Measurements from ENCODE around the gene MEPCE. TPM values are rescaled to one million over a fixed set of nuclear protein-coding genes. Genes with fewer than 3 reads are reported as not detected.

Gene MEPCE
- total and polyA plus RNA-seq, 8 donors = 14.1 to 117 (median 22.5) TPM

- DNase-seq = no peak
- TF ChIP-seq POLR2AphosphoS5 (IDR thresholded peaks at IDR 0.05) = no peak
- no peak for TF ChIP-seq CTCF (IDR thresholded peaks at IDR 0.05)
- TF ChIP-seq POLR2A (IDR thresholded peaks at IDR 0.05) = no peak
- no peak for TF ChIP-seq EP300 (IDR thresholded peaks at IDR 0.05)
- H3K4me3 ChIP-seq = no peak overlapping the region
- intact Hi-C loops (cut with DNase I; ENCODE audit: low total_unique reads) = loop anchor here (10.0 kb wide), 1 partner anchor 56 kb away; the partner anchor contains the start of gene PILRB
- H3K36me3 ChIP-seq = no peaks in the 10 kb centered on the region
- H3K27me3 ChIP-seq = no peaks in the 10 kb centered on the region
- 91 to 94% (median 92%) methylated on average over 6 of the region's 6 CpGs for WGBS, 5 donors
- no peak overlapping the region for H3K27ac ChIP-seq
- no peaks in the 10 kb centered on the region for H3K9me3 ChIP-seq
- H3K4me1 ChIP-seq = peaks cover 0 to 5% (median 0%) of the 10 kb centered on the region in 4 donors
These were observed 18.5 kb upstream of the MEPCE start for GRCh38 chr7:100411101-100411500.

GRCh38 chr7:100413346-100413745 lies 16.3 kb upstream of the MEPCE start:
- H3K9me3 ChIP-seq = no peaks in the 10 kb centered on the region
- intact Hi-C loops (cut with DNase I; ENCODE audit: low total_unique reads) = loop anchor here (10.0 kb wide), 1 partner anchor 59 kb away; the partner anchor contains the start of gene PILRB
- TF ChIP-seq CTCF (IDR thresholded peaks at IDR 0.05) (no peak), POLR2AphosphoS5 (IDR thresholded peaks at IDR 0.05) (no peak), EP300 (IDR thresholded peaks at IDR 0.05) (no peak), POLR2A (IDR thresholded peaks at IDR 0.05) (no peak)
- no peaks in the 10 kb centered on the region for H3K27me3 ChIP-seq
- DNase-seq = no peak
- H3K36me3 ChIP-seq = peaks cover 0 to 3% (median 0%) of the 10 kb centered on the region in 4 donors
- no peak overlapping the region for H3K4me3 ChIP-seq
- no peak overlapping the region for H3K27ac ChIP-seq
- no peaks in the 10 kb centered on the region for H3K4me1 ChIP-seq

- no peaks in the 10 kb centered on the region for H3K27me3 ChIP-seq
- 76 to 83% (median 77%) methylated on average over 1 of the region's 1 CpG for WGBS, 5 donors
- no peak overlapping the region for H3K27ac ChIP-seq
- H3K36me3 ChIP-seq = peaks cover 0 to 3% (median 0%) of the 10 kb centered on the region in 4 donors
- TF ChIP-seq POLR2A (IDR thresholded peaks at IDR 0.05) (no peak), CTCF (IDR thresholded peaks at IDR 0.05) (no peak), EP300 (IDR thresholded peaks at IDR 0.05) (no peak), POLR2AphosphoS5 (IDR thresholded peaks at IDR 0.05) (no peak)
- no peak overlapping the region for H3K4me3 ChIP-seq
- H3K4me1 ChIP-seq = no peaks in the 10 kb centered on the region
- intact Hi-C loops (cut with DNase I; ENCODE audit: low total_unique reads) = loop anchor here (10.0 kb wide), 1 partner anchor 59 kb away; the partner anchor contains the start of gene PILRB
- H3K9me3 ChIP-seq = no peaks in the 10 kb centered on the region
- DNase-seq = no peak
These were observed 15.7 kb upstream of the MEPCE start for GRCh38 chr7:100413889-100414288.

- DNase-seq = no peak
- Histone ChIP-seq H3K4me3 (no peak overlapping the region), H3K36me3 (peaks cover 0 to 3% (median 0%) of the 10 kb centered on the region in 4 donors), H3K4me1 (no peaks in the 10 kb centered on the region), H3K27me3 (no peaks in the 10 kb centered on the region), H3K9me3 (no peaks in the 10 kb centered on the region), H3K27ac (no peak overlapping the region)
- TF ChIP-seq POLR2AphosphoS5 (IDR thresholded peaks at IDR 0.05) (no peak), EP300 (IDR thresholded peaks at IDR 0.05) (no peak), CTCF (IDR thresholded peaks at IDR 0.05) (no peak), POLR2A (IDR thresholded peaks at IDR 0.05) (no peak)
- WGBS, 5 donors = 86 to 94% (median 93%) methylated on average over 5 of the region's 5 CpGs
- intact Hi-C loops (cut with DNase I; ENCODE audit: low total_unique reads) = loop anchor here (10.0 kb wide), 1 partner anchor 61 kb away; the partner anchor contains the start of gene PILRB
These were observed 14.2 kb upstream of the MEPCE start for GRCh38 chr7:100415448-100415847.

Measured in stomach (tissue), 9 donors.